KMS-11 (cell line): Measurements from ENCODE around the gene ASB7.

Source experiments
- H2AFZ ChIP-seq: fragments of 200-600 bp; sonication (generic); 2 replicates; pipeline ENCODE4 v1.6.1; 2016; ENCODE audit warnings: antibody characterized with exemption, mixed run types, low read depth
- H3K27ac ChIP-seq: fragments of 200-600 bp; sonication (generic); 2 replicates; pipeline ENCODE4 v1.6.1; 2016; ENCODE audit warnings: mild to moderate bottlenecking, mixed run types
- H3K27me3 ChIP-seq: fragments of 200-600 bp; sonication (generic); 2 replicates; pipeline ENCODE4 v1.6.1; 2017; ENCODE audit warnings: mild to moderate bottlenecking, low read depth, mixed run types, moderate library complexity; ENCODE audit not compliant: insufficient read depth
- H3K36me3 ChIP-seq: fragments of 200-600 bp; sonication (generic); 2 replicates; pipeline ENCODE4 v1.6.1; 2017; ENCODE audit warnings: mild to moderate bottlenecking, mixed run types; ENCODE audit not compliant: insufficient read depth
- H3K4me1 ChIP-seq: fragments of 200-600 bp; sonication (generic); 2 replicates; pipeline ENCODE4 v1.6.1; 2016; ENCODE audit warnings: mild to moderate bottlenecking, low read depth, mixed run types; ENCODE audit not compliant: poor library complexity, severe bottlenecking
- H3K4me2 ChIP-seq: fragments of 200-600 bp; sonication (generic); 2 replicates; pipeline ENCODE4 v1.7.0; 2016; ENCODE audit warnings: mild to moderate bottlenecking, mixed run types
- H3K4me3 ChIP-seq: fragments of 200-600 bp; sonication (generic); IDR thresholded peaks from 2 replicates; pipeline ENCODE4 v1.6.1; 2017; ENCODE audit warnings: low read depth, low read length, mixed read lengths; ENCODE audit not compliant: insufficient read depth
- H3K79me2 ChIP-seq: fragments of 200-600 bp; sonication (generic); 2 replicates; pipeline ENCODE4 v1.6.1; 2016; ENCODE audit warnings: low read depth, mixed run types; ENCODE audit not compliant: insufficient read depth
- H3K9ac ChIP-seq: fragments of 200-600 bp; sonication (generic); 2 replicates; pipeline ENCODE4 v1.6.1; 2016; ENCODE audit warnings: mild to moderate bottlenecking, mixed run types
- H4K20me1 ChIP-seq: fragments of 200-600 bp; sonication (generic); 2 replicates; pipeline ENCODE4 v1.6.1; 2016; ENCODE audit warnings: mild to moderate bottlenecking, mixed run types; ENCODE audit not compliant: insufficient read depth
- TF ChIP-seq, protein P1 (sequence below): fragments of 200-600 bp; sonication (generic); conservative IDR thresholded peaks from 2 replicates; pipeline ENCODE4 v1.6.1; 2017; ENCODE audit warnings: low read depth, mild to moderate bottlenecking, antibody characterized with exemption, low read length, moderate library complexity, mixed read lengths

ASB7 gene

DNA sequence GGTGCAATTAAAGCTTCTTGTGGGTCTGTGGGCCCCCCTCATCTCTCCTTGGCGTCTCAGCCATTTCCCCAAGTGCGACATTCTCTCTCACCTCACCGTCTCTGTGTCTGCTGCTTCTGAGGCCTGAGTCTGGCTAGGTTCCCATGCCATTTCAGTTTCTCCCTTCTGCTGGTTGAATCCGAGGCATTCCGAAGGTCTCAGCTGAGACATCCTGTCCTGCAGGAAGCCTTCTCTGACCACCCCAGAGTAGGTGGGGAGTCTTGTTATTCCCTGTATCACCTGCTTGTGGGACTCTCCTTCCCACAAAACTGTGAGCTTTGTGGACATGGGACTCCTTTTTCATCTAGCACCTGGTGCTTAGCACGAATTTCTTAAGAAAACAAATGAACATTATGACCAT, 78.3 kb downstream of the ASB7 start:
- Histone ChIP-seq H3K4me2 (no peak overlapping the region), H2AFZ (no peak overlapping the region), H3K79me2 (no peaks in the 10 kb centered on the region), H3K27ac (no peak overlapping the region), H3K4me3 (no peak overlapping the region), H3K27me3 (no peaks in the 10 kb centered on the region), H3K4me1 (no peaks in the 10 kb centered on the region), H3K9ac (no peak overlapping the region), H3K36me3 (no peaks in the 10 kb centered on the region), H4K20me1 (no peaks in the 10 kb centered on the region)
- TF ChIP-seq, protein P1, sequence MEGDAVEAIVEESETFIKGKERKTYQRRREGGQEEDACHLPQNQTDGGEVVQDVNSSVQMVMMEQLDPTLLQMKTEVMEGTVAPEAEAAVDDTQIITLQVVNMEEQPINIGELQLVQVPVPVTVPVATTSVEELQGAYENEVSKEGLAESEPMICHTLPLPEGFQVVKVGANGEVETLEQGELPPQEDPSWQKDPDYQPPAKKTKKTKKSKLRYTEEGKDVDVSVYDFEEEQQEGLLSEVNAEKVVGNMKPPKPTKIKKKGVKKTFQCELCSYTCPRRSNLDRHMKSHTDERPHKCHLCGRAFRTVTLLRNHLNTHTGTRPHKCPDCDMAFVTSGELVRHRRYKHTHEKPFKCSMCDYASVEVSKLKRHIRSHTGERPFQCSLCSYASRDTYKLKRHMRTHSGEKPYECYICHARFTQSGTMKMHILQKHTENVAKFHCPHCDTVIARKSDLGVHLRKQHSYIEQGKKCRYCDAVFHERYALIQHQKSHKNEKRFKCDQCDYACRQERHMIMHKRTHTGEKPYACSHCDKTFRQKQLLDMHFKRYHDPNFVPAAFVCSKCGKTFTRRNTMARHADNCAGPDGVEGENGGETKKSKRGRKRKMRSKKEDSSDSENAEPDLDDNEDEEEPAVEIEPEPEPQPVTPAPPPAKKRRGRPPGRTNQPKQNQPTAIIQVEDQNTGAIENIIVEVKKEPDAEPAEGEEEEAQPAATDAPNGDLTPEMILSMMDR, result no peak

DNA sequence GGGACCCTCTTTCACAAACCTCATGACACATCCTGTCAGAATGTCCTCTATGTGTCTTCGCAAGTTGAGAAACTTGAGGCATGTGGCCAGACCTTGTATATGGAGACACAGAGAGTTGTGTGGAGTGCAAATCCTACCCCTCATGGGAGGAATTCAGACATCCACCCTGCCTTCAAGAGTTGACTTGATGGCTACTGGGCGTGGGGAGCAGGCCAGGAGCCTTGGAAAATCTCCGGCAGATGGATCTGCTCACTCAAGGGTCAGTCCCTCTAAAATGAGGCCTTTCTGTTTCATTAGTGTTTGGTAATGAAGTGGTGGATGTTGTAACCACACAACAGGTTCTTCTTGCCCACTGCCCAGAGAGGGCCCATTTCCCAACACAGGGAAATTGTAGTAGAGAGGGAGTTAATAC, 79.0 kb downstream of the ASB7 start:
- H3K4me3 ChIP-seq, result no peak overlapping the region
- H4K20me1 ChIP-seq, result no peaks in the 10 kb centered on the region
- H3K27ac ChIP-seq, result no peak overlapping the region
- no peak overlapping the region for H2AFZ ChIP-seq
- TF ChIP-seq, protein P1, result no peak
- H3K4me1 ChIP-seq, result no peaks in the 10 kb centered on the region
- H3K27me3 ChIP-seq, result no peaks in the 10 kb centered on the region
- no peak overlapping the region for H3K9ac ChIP-seq
- no peaks in the 10 kb centered on the region for H3K79me2 ChIP-seq
- no peaks in the 10 kb centered on the region for H3K36me3 ChIP-seq
- H3K4me2 ChIP-seq, result no peak overlapping the region

DNA sequence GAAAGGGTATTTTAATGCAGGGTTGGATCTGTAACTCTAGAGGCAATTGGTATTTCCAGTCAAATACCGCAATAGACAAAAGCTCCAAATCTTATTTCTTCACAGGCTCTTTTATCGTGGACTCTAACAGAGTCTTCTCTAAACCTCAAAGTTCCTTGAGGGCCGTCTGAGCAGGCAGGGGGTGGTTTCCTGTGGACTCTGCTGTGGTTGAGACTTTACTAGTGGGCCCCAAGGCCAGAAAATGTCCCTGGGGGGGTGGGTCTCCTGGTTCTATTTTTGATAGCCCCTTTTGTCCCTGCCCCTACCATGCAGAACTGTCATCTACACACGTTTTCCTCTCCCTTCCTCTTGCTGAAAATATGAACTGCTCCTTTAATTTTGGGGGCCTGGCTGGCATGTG, 80.1 kb downstream of the ASB7 start:
- TF ChIP-seq, protein P1, result no peak
- Histone ChIP-seq H3K4me3 (no peak overlapping the region), H3K27me3 (no peaks in the 10 kb centered on the region), H3K4me2 (no peak overlapping the region), H4K20me1 (no peaks in the 10 kb centered on the region), H3K4me1 (no peaks in the 10 kb centered on the region), H3K9ac (no peak overlapping the region), H3K79me2 (no peaks in the 10 kb centered on the region), H3K36me3 (no peaks in the 10 kb centered on the region), H2AFZ (no peak overlapping the region), H3K27ac (no peak overlapping the region)

DNA sequence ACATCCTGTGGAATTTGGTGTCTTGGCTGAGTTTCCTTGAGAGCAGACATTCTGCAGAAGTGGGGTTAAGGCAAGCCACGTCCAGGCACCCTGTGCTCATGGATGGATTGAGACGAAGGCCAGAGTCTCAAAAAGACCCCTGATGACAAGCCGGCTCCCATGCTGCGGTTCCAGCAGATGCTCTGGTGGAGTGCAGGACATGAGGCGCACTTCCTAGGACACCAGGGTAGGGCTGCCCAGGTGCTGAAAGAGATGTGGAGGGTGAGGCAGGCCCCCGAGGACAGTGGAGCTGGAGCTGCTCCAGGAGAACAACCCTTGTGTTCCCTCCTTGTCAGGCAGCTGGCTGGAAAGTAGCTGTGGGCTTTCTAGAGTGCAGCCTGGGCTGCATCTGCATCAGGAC, 81.0 kb downstream of the ASB7 start:
- no peaks in the 10 kb centered on the region for H3K36me3 ChIP-seq
- H3K4me3 ChIP-seq, result no peak overlapping the region
- TF ChIP-seq, protein P1, result no peak
- H4K20me1 ChIP-seq, result no peaks in the 10 kb centered on the region
- H3K4me2 ChIP-seq, result no peak overlapping the region
- H2AFZ ChIP-seq, result no peak overlapping the region
- no peak overlapping the region for H3K27ac ChIP-seq
- H3K4me1 ChIP-seq, result no peaks in the 10 kb centered on the region
- no peaks in the 10 kb centered on the region for H3K79me2 ChIP-seq
- H3K9ac ChIP-seq, result no peak overlapping the region
- no peaks in the 10 kb centered on the region for H3K27me3 ChIP-seq
